SK-N-SH (cell line): ENCODE measurements around the gene MTREX. TPM values are rescaled to one million over a fixed set of nuclear protein-coding genes. Genes with fewer than 3 reads are reported as not detected.
A peak's percentile ranks its signal among the peaks of the same experiment; 100 is the strongest.

ENCODE experiments used
- CTCF ChIA-PET: fragments of 300-600, 350-600 bp; formaldehyde crosslinking; extraction: SDS; loops from one replicate; lab custom pipeline; 2021; lab: Yijun Ruan, JAX
- POLR2A ChIA-PET: fragments of 350-600 bp; sonication (Branson Sonifier 250); formaldehyde crosslinking; extraction: SDS; loops from one replicate; lab custom pipeline; 2020; ENCODE audit warnings: antibody characterized with exemption, inconsistent platforms; lab: Yijun Ruan, JAX
- DNase-seq: peaks from one replicate; pipeline ENCODE4 v3.0.0; 2012
- H2AFZ ChIP-seq: fragments of 200-600 bp; sonication (generic); 2 replicates; pipeline ENCODE4 v1.8.1; 2016; ENCODE audit warnings: antibody characterized with exemption, mild to moderate bottlenecking, low read depth
- H3F3A ChIP-seq: fragments of 200-600 bp; sonication (generic); replicated peaks from 2 replicates; pipeline ENCODE3; 2016; ENCODE audit warnings: antibody characterized with exemption, mild to moderate bottlenecking; ENCODE audit not compliant: insufficient read depth
- H3K27ac ChIP-seq, 2 experiments: fragments of 200-500 bp in 1 of 2; fragments of 200-600 bp in 1 of 2; sonication (Bioruptor generic) in 1 of 2; sonication (generic), shearing (Covaris generic) in 1 of 2; 2 replicates each; pipeline versions ENCODE4 v1.5.1 to v1.6.1; 2014 to 2016; ENCODE audit warnings: low read depth in 2 of 2, inconsistent platforms in 1 of 2, low read length in 1 of 2, mild to moderate bottlenecking in 1 of 2, mixed read lengths in 1 of 2
- H3K27me3 ChIP-seq: fragments of 200-600 bp; sonication (generic), shearing (Covaris generic); 2 replicates; pipeline ENCODE4 v1.6.1; 2016; ENCODE audit warnings: mixed run types; ENCODE audit not compliant: insufficient read depth
- H3K36me3 ChIP-seq, 2 experiments: fragments of 200-500 bp in 1 of 2; fragments of 200-600 bp in 1 of 2; sonication (Bioruptor generic) in 1 of 2; sonication (generic) in 1 of 2; replicated peaks in 1 of 2; 2 replicates each; pipeline versions ENCODE3 to v1.5.1; 2014 to 2016; ENCODE audit warnings: low read length in 1 of 2, mild to moderate bottlenecking in 1 of 2; ENCODE audit not compliant: insufficient read depth in 2 of 2, control insufficient read depth in 1 of 2
- H3K4me1 ChIP-seq, 2 experiments: fragments of 200-500 bp in 1 of 2; fragments of 200-600 bp in 1 of 2; sonication (Bioruptor generic) in 1 of 2; sonication (generic), shearing (Covaris generic) in 1 of 2; 2 replicates each; pipeline versions ENCODE4 v1.5.1 to v1.6.1; 2014 to 2016; ENCODE audit warnings: low read depth in 1 of 2, low read length in 1 of 2, mixed run types in 1 of 2; ENCODE audit not compliant: insufficient read depth in 2 of 2, control insufficient read depth in 1 of 2
- H3K4me2 ChIP-seq: fragments of 200-600 bp; sonication (generic), shearing (Covaris generic); 2 replicates; pipeline ENCODE4 v1.6.1; 2017; ENCODE audit warnings: mixed run types
- H3K4me3 ChIP-seq, 2 experiments: fragments of 200-500 bp in 1 of 2; fragments of 200-600 bp in 1 of 2; sonication (Bioruptor generic) in 1 of 2; sonication (generic), shearing (Covaris generic) in 1 of 2; 2 replicates each; pipeline versions ENCODE4 v1.5.1 to v1.8.1; 2014 to 2016; ENCODE audit warnings: low read depth in 2 of 2, inconsistent platforms in 1 of 2, low read length in 1 of 2, mild to moderate bottlenecking in 1 of 2, mixed read lengths in 1 of 2, moderate library complexity in 1 of 2
- H3K79me2 ChIP-seq: fragments of 200-600 bp; sonication (generic); 2 replicates; pipeline ENCODE4 v1.8.1; 2017; ENCODE audit warnings: mild to moderate bottlenecking; ENCODE audit not compliant: insufficient read depth
- H3K9ac ChIP-seq: fragments of 200-600 bp; sonication (generic); 2 replicates; pipeline ENCODE4 v1.6.1; 2017; ENCODE audit warnings: mixed run types
- H3K9me2 ChIP-seq: fragments of 200-600 bp; sonication (generic); 2 replicates; pipeline ENCODE4 v1.6.1; 2017; ENCODE audit warnings: mixed run types
- H3K9me3 ChIP-seq: fragments of 200-600 bp; sonication (generic); 2 replicates; pipeline ENCODE4 v1.6.1; 2017; ENCODE audit warnings: mixed run types, mild to moderate bottlenecking, moderate library complexity
- H4K20me1 ChIP-seq: fragments of 200-600 bp; sonication (generic); 2 replicates; pipeline ENCODE4 v1.6.1; 2017; ENCODE audit warnings: mild to moderate bottlenecking, mixed run types; ENCODE audit not compliant: insufficient read depth
- CHD2 ChIP-seq: fragments of 150-350 bp; IDR thresholded peaks from 2 replicates; pipeline ENCODE4 v1.6.1; 2018; ENCODE audit warnings: low read length; ENCODE audit not compliant: partially characterized antibody
- ELF1 ChIP-seq: IDR thresholded peaks from 2 replicates; pipeline ENCODE4 v1.4.0; 2012
- EP300 ChIP-seq, 2 experiments: IDR thresholded peaks; 2 replicates each; pipeline versions ENCODE4 v1.4.0 to v1.6.1; 2012; ENCODE audit warnings: borderline replicate concordance in 1 of 2, low read depth in 1 of 2, low read length in 1 of 2
- EZH2phosphoT487 ChIP-seq: fragments of 200-600 bp; sonication (generic); IDR thresholded peaks from 2 replicates; pipeline ENCODE4 v1.6.1; 2017; ENCODE audit warnings: low read depth, mixed run types, mild to moderate bottlenecking, antibody characterized with exemption, moderate library complexity, borderline replicate concordance
- FOXJ3 ChIP-seq: sonication (generic); formaldehyde crosslinking; IDR thresholded peaks from 2 replicates; pipeline ENCODE4 v1.5.1; 2020; ENCODE audit warnings: mild to moderate bottlenecking, missing genetic modification reagents
- JUND ChIP-seq: IDR thresholded peaks from 2 replicates; pipeline ENCODE4 v1.4.0; 2012
- MEF2A ChIP-seq: IDR thresholded peaks from 2 replicates; pipeline ENCODE4 v1.4.0; 2012; ENCODE audit warnings: low read depth, borderline replicate concordance
- MXI1 ChIP-seq: IDR thresholded peaks from 2 replicates; pipeline ENCODE4 v1.6.1; 2012; ENCODE audit warnings: mild to moderate bottlenecking, low read depth, low read length, improper control_type of control experiment
- NFIC ChIP-seq: IDR thresholded peaks from 2 replicates; pipeline ENCODE4 v1.4.0; 2012; ENCODE audit warnings: borderline replicate concordance
- NRF1 ChIP-seq: IDR thresholded peaks from 2 replicates; pipeline ENCODE4 v1.6.1; 2012; ENCODE audit warnings: low read depth, mild to moderate bottlenecking, low read length
- RCOR1 ChIP-seq: fragments of 150-350 bp; IDR thresholded peaks from 2 replicates; pipeline ENCODE4 v1.6.1; 2017; ENCODE audit warnings: antibody characterized with exemption, low read length
- RXRA ChIP-seq: IDR thresholded peaks from 2 replicates; pipeline ENCODE4 v1.4.0; 2012; ENCODE audit warnings: low read depth, mild to moderate bottlenecking, borderline replicate concordance
- SIN3A ChIP-seq: IDR thresholded peaks from 2 replicates; pipeline ENCODE4 v1.6.1; 2012; ENCODE audit warnings: low read depth, mild to moderate bottlenecking, low read length, moderate library complexity, borderline replicate concordance
- TAF1 ChIP-seq: IDR thresholded peaks from 2 replicates; pipeline ENCODE4 v1.6.1; 2012; ENCODE audit warnings: low read depth, mild to moderate bottlenecking, low read length, moderate library complexity, borderline replicate concordance
- TCF12 ChIP-seq: IDR thresholded peaks from 2 replicates; pipeline ENCODE4 v1.4.0; 2012
- YY1 ChIP-seq: IDR thresholded peaks from 2 replicates; pipeline ENCODE4 v1.4.0; 2012; ENCODE audit warnings: low read depth, mild to moderate bottlenecking
- WGBS: methylation state at CpG from one replicate; pipeline ENCODE4 v1.1.6; 2017; ENCODE audit warnings: low lambda C conversion rate; 5-methylcytosine and 5-hydroxymethylcytosine counted together
- polyA plus RNA-seq, 3 experiments: library from polyadenylated mRNA; depleted of rRNA; stranded (reverse); fragments of >200 nt; gene quantifications; 2 replicates each; pipeline ENCODE4 v1.2.3, GENCODE V29; 2012
- TF ChIP-seq, protein P1 (sequence below): IDR thresholded peaks from 2 replicates; pipeline ENCODE4 v1.4.0; 2012; ENCODE audit warnings: low read depth, borderline replicate concordance
- TF ChIP-seq, protein P2 (sequence below): fragments of 150-350 bp; IDR thresholded peaks from 2 replicates; pipeline ENCODE4 v1.6.1; 2016; ENCODE audit warnings: mild to moderate bottlenecking, low read depth, low read length
- TF ChIP-seq, protein P3 (sequence below): IDR thresholded peaks from 2 replicates; pipeline ENCODE4 v1.4.0; 2012; ENCODE audit warnings: low read depth
- TF ChIP-seq, protein P4 (sequence below): fragments of 150-350 bp; IDR thresholded peaks from 2 replicates; pipeline ENCODE4 v1.6.1; 2017; ENCODE audit warnings: antibody characterized with exemption, low read length, low read depth, borderline replicate concordance
- TF ChIP-seq, protein P5 (sequence below): IDR thresholded peaks from 2 replicates; pipeline ENCODE4 v1.6.1; 2012; ENCODE audit warnings: mild to moderate bottlenecking, low read depth, low read length, moderate library complexity
- TF ChIP-seq, protein P6 (sequence below): fragments of 200-600 bp; sonication (generic); IDR thresholded peaks from 2 replicates; pipeline ENCODE4 v1.6.1; 2017; ENCODE audit warnings: antibody characterized with exemption, mild to moderate bottlenecking, moderate library complexity

The MTREX gene
- polyA plus RNA-seq, 1 of the 3 experiments (the other 2 are of a cell fraction): 11.2 TPM

DNA sequence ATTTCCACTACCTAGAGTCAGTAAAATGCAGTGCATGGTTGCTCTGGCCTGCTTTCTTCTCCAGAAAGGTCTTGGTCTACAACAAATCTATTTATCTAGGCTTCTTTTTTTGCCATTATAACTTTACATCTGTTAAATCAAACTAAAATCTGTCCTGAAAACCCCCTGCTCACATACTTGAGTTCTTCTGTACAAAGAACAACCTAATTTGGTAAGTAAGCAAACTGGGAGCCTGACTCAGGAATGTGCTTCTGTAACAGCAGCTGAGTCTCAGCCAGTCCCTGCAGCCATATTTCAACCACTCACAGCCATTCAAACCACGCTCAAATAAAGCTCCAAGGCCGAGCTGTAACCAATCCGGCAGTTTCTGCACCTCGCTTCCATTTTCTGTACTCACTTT, 131.2 kb downstream of the MTREX start (continued):
- no peak for TF ChIP-seq FOXJ3 (CRISPR knock-in tag)
- TF ChIP-seq ELF1: no peak
- TF ChIP-seq NFIC: no peak
- TF ChIP-seq YY1: no peak
- no peak for TF ChIP-seq RCOR1
- no peak for TF ChIP-seq RXRA
- TF ChIP-seq, protein P1, sequence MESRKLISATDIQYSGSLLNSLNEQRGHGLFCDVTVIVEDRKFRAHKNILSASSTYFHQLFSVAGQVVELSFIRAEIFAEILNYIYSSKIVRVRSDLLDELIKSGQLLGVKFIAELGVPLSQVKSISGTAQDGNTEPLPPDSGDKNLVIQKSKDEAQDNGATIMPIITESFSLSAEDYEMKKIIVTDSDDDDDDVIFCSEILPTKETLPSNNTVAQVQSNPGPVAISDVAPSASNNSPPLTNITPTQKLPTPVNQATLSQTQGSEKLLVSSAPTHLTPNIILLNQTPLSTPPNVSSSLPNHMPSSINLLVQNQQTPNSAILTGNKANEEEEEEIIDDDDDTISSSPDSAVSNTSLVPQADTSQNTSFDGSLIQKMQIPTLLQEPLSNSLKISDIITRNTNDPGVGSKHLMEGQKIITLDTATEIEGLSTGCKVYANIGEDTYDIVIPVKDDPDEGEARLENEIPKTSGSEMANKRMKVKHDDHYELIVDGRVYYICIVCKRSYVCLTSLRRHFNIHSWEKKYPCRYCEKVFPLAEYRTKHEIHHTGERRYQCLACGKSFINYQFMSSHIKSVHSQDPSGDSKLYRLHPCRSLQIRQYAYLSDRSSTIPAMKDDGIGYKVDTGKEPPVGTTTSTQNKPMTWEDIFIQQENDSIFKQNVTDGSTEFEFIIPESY: no peak
- TF ChIP-seq EP300 (IDR thresholded peaks at IDR 0.05; ENCODE audit: borderline replicate concordance in 1 of 2, low read depth in 1 of 2, low read length in 1 of 2): no peak
- TF ChIP-seq, protein P2, sequence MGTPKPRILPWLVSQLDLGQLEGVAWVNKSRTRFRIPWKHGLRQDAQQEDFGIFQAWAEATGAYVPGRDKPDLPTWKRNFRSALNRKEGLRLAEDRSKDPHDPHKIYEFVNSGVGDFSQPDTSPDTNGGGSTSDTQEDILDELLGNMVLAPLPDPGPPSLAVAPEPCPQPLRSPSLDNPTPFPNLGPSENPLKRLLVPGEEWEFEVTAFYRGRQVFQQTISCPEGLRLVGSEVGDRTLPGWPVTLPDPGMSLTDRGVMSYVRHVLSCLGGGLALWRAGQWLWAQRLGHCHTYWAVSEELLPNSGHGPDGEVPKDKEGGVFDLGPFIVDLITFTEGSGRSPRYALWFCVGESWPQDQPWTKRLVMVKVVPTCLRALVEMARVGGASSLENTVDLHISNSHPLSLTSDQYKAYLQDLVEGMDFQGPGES: no peak

DNA sequence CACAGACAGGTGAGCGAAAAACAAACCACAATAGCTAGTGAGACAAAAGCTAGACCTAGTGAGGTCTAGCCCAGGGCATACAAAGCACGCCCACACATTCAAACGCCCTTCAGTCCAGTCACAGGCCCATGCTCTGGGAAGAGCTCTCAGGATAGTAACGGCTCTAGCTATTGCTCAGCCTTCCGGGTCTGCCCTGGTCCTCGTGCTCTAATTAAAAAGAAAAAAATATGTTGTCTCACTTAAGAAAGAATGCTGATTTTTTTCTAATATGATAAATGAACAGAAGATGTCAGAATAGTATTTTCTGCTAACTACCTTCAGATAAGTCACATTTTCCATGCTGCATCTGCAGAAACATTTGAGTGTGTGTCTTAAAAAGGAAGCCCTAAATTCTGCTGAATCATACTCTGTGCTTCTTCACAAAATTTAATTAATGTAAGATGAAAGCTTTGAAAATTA, 132.4 kb downstream of the MTREX start:
- Histone ChIP-seq H3K9me2 (no peaks in the 10 kb centered on the region), H3K4me1 (peaks cover 31 to 32% of the 10 kb centered on the region in 2 experiments), H3K4me3 (no peak overlapping the region), H3K27me3 (no peaks in the 10 kb centered on the region), H3K36me3 (peaks cover 0 to 3% of the 10 kb centered on the region in 2 experiments), H4K20me1 (no peaks in the 10 kb centered on the region), H3K9ac (no peak overlapping the region; the same call in 1 of the 2 replicates), H3K9me3 (no peaks in the 10 kb centered on the region), H3K4me2 (no peak overlapping the region), H3K27ac (peak overlapping the region; percentile 46 to 77), H3F3A (peaks cover 27% of the 10 kb centered on the region), H3K79me2 (no peaks in the 10 kb centered on the region; the same call in 1 of the 2 replicates), H2AFZ (peak overlapping the region; percentile 32; the same call in 1 of the 2 replicates)
- TF ChIP-seq RCOR1 (no peak), MXI1 (no peak), EZH2phosphoT487 (no peak), TAF1 (no peak), TCF12 (no peak), MEF2A (no peak), EP300 (IDR thresholded peaks at IDR 0.05; ENCODE audit: borderline replicate concordance in 1 of 2, low read depth in 1 of 2, low read length in 1 of 2) (no peak), ELF1 (no peak), SIN3A (no peak), NRF1 (no peak), CHD2 (no peak), FOXJ3 (CRISPR knock-in tag) (no peak), JUND (no peak)
- TF ChIP-seq, protein P3, sequence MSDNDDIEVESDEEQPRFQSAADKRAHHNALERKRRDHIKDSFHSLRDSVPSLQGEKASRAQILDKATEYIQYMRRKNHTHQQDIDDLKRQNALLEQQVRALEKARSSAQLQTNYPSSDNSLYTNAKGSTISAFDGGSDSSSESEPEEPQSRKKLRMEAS: no peak
- TF ChIP-seq, protein P4, sequence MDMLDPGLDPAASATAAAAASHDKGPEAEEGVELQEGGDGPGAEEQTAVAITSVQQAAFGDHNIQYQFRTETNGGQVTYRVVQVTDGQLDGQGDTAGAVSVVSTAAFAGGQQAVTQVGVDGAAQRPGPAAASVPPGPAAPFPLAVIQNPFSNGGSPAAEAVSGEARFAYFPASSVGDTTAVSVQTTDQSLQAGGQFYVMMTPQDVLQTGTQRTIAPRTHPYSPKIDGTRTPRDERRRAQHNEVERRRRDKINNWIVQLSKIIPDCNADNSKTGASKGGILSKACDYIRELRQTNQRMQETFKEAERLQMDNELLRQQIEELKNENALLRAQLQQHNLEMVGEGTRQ: no peak
- TF ChIP-seq, protein P5, sequence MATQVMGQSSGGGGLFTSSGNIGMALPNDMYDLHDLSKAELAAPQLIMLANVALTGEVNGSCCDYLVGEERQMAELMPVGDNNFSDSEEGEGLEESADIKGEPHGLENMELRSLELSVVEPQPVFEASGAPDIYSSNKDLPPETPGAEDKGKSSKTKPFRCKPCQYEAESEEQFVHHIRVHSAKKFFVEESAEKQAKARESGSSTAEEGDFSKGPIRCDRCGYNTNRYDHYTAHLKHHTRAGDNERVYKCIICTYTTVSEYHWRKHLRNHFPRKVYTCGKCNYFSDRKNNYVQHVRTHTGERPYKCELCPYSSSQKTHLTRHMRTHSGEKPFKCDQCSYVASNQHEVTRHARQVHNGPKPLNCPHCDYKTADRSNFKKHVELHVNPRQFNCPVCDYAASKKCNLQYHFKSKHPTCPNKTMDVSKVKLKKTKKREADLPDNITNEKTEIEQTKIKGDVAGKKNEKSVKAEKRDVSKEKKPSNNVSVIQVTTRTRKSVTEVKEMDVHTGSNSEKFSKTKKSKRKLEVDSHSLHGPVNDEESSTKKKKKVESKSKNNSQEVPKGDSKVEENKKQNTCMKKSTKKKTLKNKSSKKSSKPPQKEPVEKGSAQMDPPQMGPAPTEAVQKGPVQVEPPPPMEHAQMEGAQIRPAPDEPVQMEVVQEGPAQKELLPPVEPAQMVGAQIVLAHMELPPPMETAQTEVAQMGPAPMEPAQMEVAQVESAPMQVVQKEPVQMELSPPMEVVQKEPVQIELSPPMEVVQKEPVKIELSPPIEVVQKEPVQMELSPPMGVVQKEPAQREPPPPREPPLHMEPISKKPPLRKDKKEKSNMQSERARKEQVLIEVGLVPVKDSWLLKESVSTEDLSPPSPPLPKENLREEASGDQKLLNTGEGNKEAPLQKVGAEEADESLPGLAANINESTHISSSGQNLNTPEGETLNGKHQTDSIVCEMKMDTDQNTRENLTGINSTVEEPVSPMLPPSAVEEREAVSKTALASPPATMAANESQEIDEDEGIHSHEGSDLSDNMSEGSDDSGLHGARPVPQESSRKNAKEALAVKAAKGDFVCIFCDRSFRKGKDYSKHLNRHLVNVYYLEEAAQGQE: no peak
- TF ChIP-seq, protein P6, sequence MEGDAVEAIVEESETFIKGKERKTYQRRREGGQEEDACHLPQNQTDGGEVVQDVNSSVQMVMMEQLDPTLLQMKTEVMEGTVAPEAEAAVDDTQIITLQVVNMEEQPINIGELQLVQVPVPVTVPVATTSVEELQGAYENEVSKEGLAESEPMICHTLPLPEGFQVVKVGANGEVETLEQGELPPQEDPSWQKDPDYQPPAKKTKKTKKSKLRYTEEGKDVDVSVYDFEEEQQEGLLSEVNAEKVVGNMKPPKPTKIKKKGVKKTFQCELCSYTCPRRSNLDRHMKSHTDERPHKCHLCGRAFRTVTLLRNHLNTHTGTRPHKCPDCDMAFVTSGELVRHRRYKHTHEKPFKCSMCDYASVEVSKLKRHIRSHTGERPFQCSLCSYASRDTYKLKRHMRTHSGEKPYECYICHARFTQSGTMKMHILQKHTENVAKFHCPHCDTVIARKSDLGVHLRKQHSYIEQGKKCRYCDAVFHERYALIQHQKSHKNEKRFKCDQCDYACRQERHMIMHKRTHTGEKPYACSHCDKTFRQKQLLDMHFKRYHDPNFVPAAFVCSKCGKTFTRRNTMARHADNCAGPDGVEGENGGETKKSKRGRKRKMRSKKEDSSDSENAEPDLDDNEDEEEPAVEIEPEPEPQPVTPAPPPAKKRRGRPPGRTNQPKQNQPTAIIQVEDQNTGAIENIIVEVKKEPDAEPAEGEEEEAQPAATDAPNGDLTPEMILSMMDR: no peak
- 51% methylated on average over 6 of the region's 6 CpGs for WGBS
- ChIA-PET POLR2A (no interaction called here), CTCF (interaction anchor here (1.4 kb wide), 1 partner anchor 16 kb away, joined by 3 read pairs; no protein-coding TSS in a partner anchor)
- peak; percentile 30 for DNase-seq
